Esophagus muscularis mucosa (tissue), 4 donors: ENCODE data around the gene SMIM7.

ENCODE experiments used
- EP300 ChIP-seq: sonication (generic); formaldehyde crosslinking; IDR thresholded peaks from one replicate; pipeline ENCODE4 v1.6.1; 2017; ENCODE audit warnings: antibody characterized with exemption
- POLR2A ChIP-seq: fragments of 450-650 bp; IDR thresholded peaks from one replicate; pipeline ENCODE4 v1.6.1; 2017; ENCODE audit warnings: antibody characterized with exemption, moderate library complexity, mild to moderate bottlenecking, low read depth
- POLR2AphosphoS5 ChIP-seq, 2 donors: sonication (generic); formaldehyde crosslinking; IDR thresholded peaks; one replicate each; pipeline ENCODE4 v1.6.1; 2017; ENCODE audit warnings: antibody characterized with exemption in 2 of 2
- TF ChIP-seq, protein P1 (sequence below), 3 experiments: fragments of 200-600 bp in 2 of 3; fragments of 450-650 bp in 1 of 3; sonication (generic) in 2 of 3; IDR thresholded peaks; one replicate each; pipeline ENCODE4 v1.5.1; 2017 to 2019; ENCODE audit warnings: antibody characterized with exemption in 3 of 3, mild to moderate bottlenecking in 2 of 3, moderate library complexity in 1 of 3

DNA sequence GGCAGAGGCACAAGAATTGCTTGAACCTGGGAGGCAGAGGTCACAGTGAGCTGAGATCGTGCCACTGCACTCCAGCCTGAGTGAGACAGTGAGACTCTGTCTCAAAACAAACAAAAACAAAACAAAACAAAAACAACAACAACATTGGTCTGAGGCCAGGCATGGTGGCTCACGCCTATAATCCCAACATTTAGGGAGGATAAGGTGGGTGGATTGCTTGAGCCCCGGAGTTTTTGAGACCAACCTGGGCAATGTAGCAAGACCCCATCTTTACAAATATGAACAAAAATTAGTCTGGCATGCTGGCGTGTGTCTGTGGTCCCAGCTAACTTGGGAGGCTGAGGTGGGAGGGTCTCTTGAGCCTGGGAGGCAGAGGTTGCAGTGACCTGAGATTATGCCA, 43.7 kb upstream of the SMIM7 start:
- TF ChIP-seq, protein P1, sequence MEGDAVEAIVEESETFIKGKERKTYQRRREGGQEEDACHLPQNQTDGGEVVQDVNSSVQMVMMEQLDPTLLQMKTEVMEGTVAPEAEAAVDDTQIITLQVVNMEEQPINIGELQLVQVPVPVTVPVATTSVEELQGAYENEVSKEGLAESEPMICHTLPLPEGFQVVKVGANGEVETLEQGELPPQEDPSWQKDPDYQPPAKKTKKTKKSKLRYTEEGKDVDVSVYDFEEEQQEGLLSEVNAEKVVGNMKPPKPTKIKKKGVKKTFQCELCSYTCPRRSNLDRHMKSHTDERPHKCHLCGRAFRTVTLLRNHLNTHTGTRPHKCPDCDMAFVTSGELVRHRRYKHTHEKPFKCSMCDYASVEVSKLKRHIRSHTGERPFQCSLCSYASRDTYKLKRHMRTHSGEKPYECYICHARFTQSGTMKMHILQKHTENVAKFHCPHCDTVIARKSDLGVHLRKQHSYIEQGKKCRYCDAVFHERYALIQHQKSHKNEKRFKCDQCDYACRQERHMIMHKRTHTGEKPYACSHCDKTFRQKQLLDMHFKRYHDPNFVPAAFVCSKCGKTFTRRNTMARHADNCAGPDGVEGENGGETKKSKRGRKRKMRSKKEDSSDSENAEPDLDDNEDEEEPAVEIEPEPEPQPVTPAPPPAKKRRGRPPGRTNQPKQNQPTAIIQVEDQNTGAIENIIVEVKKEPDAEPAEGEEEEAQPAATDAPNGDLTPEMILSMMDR (IDR thresholded peaks at IDR 0.05) = no peak
- TF ChIP-seq POLR2AphosphoS5 (IDR thresholded peaks at IDR 0.05) = no peak
- TF ChIP-seq POLR2A = no peak
- TF ChIP-seq EP300 = no peak
